Epithelial cell of proximal tubule (primary cell): ENCODE measurements around the gene FBXW5. TPM values are rescaled to one million over a fixed set of nuclear protein-coding genes. Genes with fewer than 3 reads are reported as not detected.

Experiments
- DNase-seq: peaks from one replicate; pipeline ENCODE4 v3.0.0-alpha.2; 2011; ENCODE audit warnings: low read depth
- H3K4me3 ChIP-seq: 2 replicates; pipeline ENCODE4 v1.5.1; 2011; ENCODE audit warnings: low read depth, mild to moderate bottlenecking, low read length
- total RNA-seq: library from RNA; depleted of rRNA; stranded (reverse); fragments of >200 nt; gene quantifications from 2 replicates; pipeline ENCODE4 v1.2.3, GENCODE V29; 2015
- TF ChIP-seq, protein P1 (sequence below): conservative IDR thresholded peaks from 2 replicates; pipeline ENCODE4 v1.5.1; 2012; ENCODE audit warnings: low read depth, mild to moderate bottlenecking, low read length

The FBXW5 gene
- total RNA-seq, 1 donor from 2014 or later, result 124 TPM

DNA sequence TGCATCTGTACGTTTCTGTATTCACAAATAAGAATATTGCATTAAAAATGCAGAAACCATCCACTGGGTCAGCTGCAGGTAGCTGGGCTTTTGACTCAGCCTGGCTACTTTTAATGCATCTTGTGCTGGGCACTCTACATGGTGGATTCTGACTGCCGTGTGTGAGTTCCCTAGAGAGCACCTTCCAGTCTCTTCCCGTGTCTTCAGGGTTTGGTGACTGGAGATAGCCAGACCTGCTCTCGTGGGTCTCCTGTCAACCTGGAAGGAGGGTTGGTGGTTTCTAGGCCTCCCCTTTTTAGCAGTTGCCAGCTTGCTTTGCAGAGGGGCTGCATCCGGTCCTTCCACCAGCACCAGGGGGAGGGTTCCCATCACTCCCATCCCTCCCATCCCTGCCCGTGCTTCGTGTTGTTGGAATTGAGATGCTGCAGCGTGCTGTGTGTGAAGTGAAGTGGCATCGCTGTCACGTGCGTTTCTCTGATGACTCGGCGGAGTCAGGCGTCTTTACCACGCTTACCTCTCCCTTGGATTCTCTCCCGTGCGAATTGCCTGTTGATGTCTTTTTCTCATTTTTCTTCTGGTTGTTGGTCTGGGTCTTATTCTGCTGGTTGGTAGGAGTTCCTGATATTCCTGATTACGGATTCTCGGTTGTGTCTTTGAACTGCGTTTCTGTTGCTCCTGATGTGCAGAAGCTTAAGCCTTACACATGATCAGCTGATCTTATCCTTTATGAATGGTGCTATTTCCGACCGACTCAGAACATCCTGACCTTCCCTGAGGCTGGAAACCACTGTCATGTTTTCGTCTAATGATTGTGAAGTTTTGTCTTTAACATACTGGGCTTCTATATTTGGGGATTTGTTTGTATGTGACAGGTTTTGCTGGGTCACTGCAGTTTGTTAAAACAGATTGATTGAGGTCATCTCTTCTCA lies 16.9 kb downstream of the FBXW5 start:
- H3K4me3 ChIP-seq, result no peak overlapping the region
- DNase-seq, result no peak
- TF ChIP-seq, protein P1, sequence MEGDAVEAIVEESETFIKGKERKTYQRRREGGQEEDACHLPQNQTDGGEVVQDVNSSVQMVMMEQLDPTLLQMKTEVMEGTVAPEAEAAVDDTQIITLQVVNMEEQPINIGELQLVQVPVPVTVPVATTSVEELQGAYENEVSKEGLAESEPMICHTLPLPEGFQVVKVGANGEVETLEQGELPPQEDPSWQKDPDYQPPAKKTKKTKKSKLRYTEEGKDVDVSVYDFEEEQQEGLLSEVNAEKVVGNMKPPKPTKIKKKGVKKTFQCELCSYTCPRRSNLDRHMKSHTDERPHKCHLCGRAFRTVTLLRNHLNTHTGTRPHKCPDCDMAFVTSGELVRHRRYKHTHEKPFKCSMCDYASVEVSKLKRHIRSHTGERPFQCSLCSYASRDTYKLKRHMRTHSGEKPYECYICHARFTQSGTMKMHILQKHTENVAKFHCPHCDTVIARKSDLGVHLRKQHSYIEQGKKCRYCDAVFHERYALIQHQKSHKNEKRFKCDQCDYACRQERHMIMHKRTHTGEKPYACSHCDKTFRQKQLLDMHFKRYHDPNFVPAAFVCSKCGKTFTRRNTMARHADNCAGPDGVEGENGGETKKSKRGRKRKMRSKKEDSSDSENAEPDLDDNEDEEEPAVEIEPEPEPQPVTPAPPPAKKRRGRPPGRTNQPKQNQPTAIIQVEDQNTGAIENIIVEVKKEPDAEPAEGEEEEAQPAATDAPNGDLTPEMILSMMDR, result no peak

DNA sequence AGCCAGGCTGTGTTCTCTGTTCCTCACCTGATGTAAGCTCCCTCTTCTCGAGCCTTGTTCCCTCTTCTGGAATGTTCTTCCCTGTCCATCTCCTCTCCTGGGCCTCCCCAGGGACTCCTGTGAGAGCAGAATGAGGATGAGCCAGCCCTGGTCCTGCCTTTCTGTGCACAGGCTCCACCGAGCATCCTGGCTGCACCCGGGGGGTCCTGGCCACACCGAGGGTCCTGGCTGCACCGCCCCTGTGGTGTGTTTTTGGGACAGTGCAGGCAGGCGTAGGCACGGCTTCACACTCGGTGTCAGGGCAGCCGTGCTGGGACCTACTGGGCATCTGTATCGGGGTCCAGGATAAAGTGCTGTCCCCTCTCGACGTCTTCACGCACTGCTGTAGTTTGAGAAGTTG lies 17.8 kb downstream of the FBXW5 start:
- DNase-seq, result no peak
- TF ChIP-seq, protein P1, result no peak
- H3K4me3 ChIP-seq, result no peak overlapping the region

DNA sequence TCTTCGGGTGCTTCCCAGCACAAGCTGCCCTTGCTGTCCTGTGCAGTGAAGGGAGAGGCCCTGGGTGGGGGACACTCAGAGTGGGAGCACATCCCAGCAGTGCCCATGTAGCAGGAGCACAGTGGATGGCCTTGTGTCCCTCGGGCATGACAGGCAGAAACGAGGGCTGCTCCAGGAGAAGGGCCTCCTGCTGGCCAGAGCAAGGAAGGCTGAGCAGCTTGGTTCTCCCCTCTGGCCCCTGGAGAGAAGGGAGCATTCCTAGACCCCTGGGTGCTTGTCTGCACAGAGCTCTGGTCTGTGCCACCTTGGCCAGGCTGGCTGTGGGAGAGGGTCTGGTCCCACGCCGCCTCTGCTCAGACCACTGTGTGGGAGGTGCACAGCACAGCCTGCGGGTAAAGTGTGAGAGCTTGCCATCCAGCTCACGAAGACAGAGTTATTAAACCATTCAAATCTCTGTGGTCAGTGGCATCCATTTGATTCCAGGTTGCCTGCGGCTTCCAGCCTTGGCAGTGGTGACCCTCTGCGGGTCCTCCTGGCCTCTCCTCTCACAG lies 18.3 kb downstream of the FBXW5 start:
- TF ChIP-seq, protein P1, result no peak
- H3K4me3 ChIP-seq, result no peak overlapping the region
- DNase-seq, result no peak

DNA sequence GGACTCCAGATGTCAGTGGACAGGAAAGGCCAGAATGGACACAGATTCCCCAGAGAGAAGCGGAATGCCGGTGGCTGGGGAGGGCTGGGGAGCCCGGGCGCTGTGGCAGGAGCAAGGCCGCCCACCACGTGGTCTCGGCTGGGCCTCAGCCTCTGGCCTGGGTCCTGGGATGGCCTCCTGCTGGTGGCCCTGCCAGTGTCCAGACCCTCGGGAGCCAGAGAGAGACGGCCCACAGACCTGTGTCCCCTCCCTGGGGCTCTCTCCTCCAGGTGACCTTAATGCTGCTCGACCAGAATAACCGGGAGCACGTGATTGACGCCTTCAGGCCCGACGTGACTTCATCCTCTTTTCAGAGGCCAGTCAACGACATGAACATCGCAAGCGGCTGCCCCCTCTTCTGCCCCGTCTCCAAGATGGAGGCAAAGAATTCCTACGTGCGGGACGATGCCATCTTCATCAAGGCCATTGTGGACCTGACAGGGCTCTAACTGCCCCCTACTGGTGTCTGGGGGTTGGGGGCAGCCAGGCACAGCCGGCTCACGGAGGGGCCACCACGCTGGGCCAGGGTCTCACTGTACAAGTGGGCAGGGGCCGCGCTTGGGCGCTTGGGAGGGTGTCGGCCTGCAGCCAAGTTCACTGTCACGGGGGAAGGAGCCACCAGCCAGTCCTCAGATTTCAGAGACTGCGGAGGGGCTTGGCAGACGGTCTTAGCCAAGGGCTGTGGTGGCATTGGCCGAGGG lies 19.0 kb downstream of the FBXW5 start:
- no peak for DNase-seq
- H3K4me3 ChIP-seq, result no peak overlapping the region
- TF ChIP-seq, protein P1, result no peak

DNA sequence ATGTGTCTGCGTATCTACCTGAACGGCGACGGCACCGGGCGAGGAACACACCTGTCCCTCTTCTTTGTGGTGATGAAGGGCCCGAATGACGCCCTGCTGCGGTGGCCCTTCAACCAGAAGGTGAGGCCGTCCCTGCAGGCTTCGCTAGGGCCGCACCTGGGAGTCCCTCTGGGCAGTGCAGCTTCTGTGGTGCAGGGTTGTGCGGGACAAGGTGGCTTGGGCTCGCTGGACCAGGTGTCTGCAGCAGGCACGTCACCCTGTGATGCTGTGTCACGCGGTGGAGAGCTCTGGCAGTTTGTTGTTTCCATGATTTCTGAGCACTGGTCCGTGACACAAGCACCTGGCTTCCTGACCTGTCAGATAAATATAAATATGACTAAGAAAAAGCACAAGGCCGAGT lies 20.7 kb downstream of the FBXW5 start:
- no peak overlapping the region for H3K4me3 ChIP-seq
- no peak for DNase-seq
- TF ChIP-seq, protein P1, result no peak

DNA sequence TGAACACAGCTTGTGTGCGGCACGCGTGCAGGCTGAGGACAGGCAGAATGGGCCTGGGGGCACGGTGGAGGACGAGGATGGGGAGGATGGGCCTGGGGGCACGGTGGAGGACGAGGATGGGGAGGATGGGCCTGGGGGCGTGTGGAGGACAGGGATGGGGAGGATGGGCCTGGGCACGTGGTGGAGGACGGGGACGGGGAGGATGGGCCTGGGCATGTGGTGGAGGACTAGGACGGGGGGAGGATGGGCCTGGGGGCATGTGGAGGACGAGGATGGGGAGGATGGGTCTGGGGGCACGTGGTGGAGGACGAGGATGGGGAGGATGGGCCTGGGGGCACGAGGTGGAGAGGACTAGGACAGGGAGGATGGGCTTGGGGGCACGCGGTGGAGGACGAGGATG lies 22.0 kb downstream of the FBXW5 start:
- TF ChIP-seq, protein P1, result no peak
- DNase-seq, result no peak
- H3K4me3 ChIP-seq, result no peak overlapping the region
